VCaP (cell line): ENCODE measurements around the gene ANXA3.

Experiments used
- H3K27ac ChIP-seq: fragments of 450-650 bp; 2 replicates; pipeline ENCODE4 v1.5.1; 2017
- TF ChIP-seq, protein P1 (sequence below): fragments of 450-650 bp; conservative IDR thresholded peaks from 2 replicates; pipeline ENCODE4 v1.5.1; 2017; ENCODE audit warnings: mild to moderate bottlenecking, moderate library complexity

Gene ANXA3

GRCh38 chr4:78613522-78614321 is 62.2 kb downstream of the ANXA3 start:
- no peak overlapping the region for H3K27ac ChIP-seq
- TF ChIP-seq, protein P1, sequence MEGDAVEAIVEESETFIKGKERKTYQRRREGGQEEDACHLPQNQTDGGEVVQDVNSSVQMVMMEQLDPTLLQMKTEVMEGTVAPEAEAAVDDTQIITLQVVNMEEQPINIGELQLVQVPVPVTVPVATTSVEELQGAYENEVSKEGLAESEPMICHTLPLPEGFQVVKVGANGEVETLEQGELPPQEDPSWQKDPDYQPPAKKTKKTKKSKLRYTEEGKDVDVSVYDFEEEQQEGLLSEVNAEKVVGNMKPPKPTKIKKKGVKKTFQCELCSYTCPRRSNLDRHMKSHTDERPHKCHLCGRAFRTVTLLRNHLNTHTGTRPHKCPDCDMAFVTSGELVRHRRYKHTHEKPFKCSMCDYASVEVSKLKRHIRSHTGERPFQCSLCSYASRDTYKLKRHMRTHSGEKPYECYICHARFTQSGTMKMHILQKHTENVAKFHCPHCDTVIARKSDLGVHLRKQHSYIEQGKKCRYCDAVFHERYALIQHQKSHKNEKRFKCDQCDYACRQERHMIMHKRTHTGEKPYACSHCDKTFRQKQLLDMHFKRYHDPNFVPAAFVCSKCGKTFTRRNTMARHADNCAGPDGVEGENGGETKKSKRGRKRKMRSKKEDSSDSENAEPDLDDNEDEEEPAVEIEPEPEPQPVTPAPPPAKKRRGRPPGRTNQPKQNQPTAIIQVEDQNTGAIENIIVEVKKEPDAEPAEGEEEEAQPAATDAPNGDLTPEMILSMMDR, result no peak

DNA sequence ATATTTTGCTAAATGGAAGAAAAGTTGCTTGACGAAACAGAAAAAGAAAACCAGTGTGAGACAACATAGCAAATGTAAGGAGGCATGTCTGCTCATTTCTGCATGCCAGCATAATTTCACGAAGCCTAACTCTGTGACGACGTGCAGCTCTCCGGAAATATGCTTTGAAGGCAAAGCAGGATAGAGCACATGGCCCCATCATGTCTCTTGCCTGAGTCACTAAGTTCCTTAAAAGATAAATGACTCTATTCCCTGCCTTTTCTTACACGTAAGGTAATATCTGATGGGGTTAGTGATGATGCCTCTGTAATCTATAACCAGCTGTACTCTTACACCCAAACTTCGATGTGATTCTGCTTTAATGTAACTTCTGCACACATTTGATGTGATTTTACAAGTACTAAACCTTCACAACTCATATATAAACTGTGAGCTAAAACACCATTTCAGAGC is 64.5 kb downstream of the ANXA3 start:
- TF ChIP-seq, protein P1, result no peak
- H3K27ac ChIP-seq, result no peak overlapping the region

GRCh38 chr4:78618436-78618835 is 66.9 kb downstream of the ANXA3 start:
- H3K27ac ChIP-seq, result no peak overlapping the region
- TF ChIP-seq, protein P1, result no peak

GRCh38 chr4:78621395-78621794 is 69.8 kb downstream of the ANXA3 start:
- TF ChIP-seq, protein P1, result no peak
- no peak overlapping the region for H3K27ac ChIP-seq

- TF ChIP-seq, protein P1, result no peak
- no peak overlapping the region for H3K27ac ChIP-seq
These were observed 70.8 kb downstream of the ANXA3 start for GRCh38 chr4:78622253-78622979.

GRCh38 chr4:78624048-78624447 is 72.5 kb downstream of the ANXA3 start:
- no peak overlapping the region for H3K27ac ChIP-seq
- TF ChIP-seq, protein P1, result no peak

- TF ChIP-seq, protein P1, result no peak
- H3K27ac ChIP-seq, result no peak overlapping the region
These were observed 73.5 kb downstream of the ANXA3 start for GRCh38 chr4:78625073-78625472.
